K562 (cell line): Measurements from ENCODE around the gene C12orf75.

Source experiments
- BRF1 ChIP-seq: IDR thresholded peaks from 3 replicates; pipeline ENCODE4 v1.6.1; 2011; ENCODE audit warnings: borderline replicate concordance, mild to moderate bottlenecking; ENCODE audit not compliant: insufficient read length; ENCODE audit errors: extremely low read depth
- CSDE1 ChIP-seq, 2 experiments: fragments of 450-650 bp; IDR thresholded peaks; 2 replicates each; pipeline ENCODE4 v1.6.1; 2016; ENCODE audit warnings: mild to moderate bottlenecking in 1 of 2
- CTCF ChIP-seq, 3 experiments: IDR thresholded peaks in 2 of 3; conservative IDR thresholded peaks in 1 of 3; 2 replicates each; pipeline ENCODE4 v1.5.1; 2011 to 2012; ENCODE audit warnings: low read length in 3 of 3, mild to moderate bottlenecking in 3 of 3, control low read depth in 2 of 3, improper control_type of control experiment in 1 of 3, inconsistent platforms in 1 of 3, low read depth in 1 of 3, mixed read lengths in 1 of 3, moderate library complexity in 1 of 3; ENCODE audit not compliant: insufficient read depth in 2 of 3
- EZH2 ChIP-seq: IDR thresholded peaks from 2 replicates; pipeline ENCODE4 v1.6.1; 2012; ENCODE audit warnings: low read depth, mild to moderate bottlenecking, inconsistent platforms, low read length, borderline replicate concordance
- FOSL1 ChIP-seq: fragments of 200-800 bp; sonication (Bioruptor generic); conservative IDR thresholded peaks from 2 replicates; pipeline ENCODE4 v1.6.1; 2016; ENCODE audit warnings: missing genetic modification characterization, missing compliant biosample characterization
- HBP1 ChIP-seq: fragments of 450-650 bp; formaldehyde crosslinking; IDR thresholded peaks from 2 replicates; pipeline ENCODE4 v1.4.0; 2022; ENCODE audit warnings: missing genetic modification characterization
- HINFP ChIP-seq: fragments of 450-650 bp; conservative IDR thresholded peaks from 2 replicates; pipeline ENCODE4 v1.6.1; 2016; ENCODE audit warnings: missing genetic modification characterization, low read depth, mild to moderate bottlenecking, control low read depth, missing compliant biosample characterization
- KDM1A ChIP-seq, 2 experiments: fragments of 450-650 bp; IDR thresholded peaks; 2 replicates each; pipeline ENCODE4 v1.6.1; 2016; ENCODE audit warnings: mild to moderate bottlenecking in 2 of 2
- KLF13 ChIP-seq: fragments of 450-650 bp; IDR thresholded peaks from 2 replicates; pipeline ENCODE4 v1.6.1; 2016; ENCODE audit warnings: missing genetic modification characterization, low read depth, mild to moderate bottlenecking, missing compliant biosample characterization, moderate library complexity, borderline replicate concordance
- SP1 ChIP-seq: sonication (generic); formaldehyde crosslinking; IDR thresholded peaks from 2 replicates; pipeline ENCODE4 v1.8.1; 2022; ENCODE audit warnings: mild to moderate bottlenecking, missing genetic modification reagents
- SRF ChIP-seq, 2 experiments: fragments of 250-450, 450-650 bp in 1 of 2; sonication (Bioruptor Pico) in 1 of 2; sonication (generic) in 1 of 2; formaldehyde crosslinking; IDR thresholded peaks; 2 replicates each; pipeline versions ENCODE4 v1.5.0 to v1.5.1; 2020 to 2022; ENCODE audit warnings: mild to moderate bottlenecking in 1 of 2, missing genetic modification reagents in 1 of 2
- TEAD1 ChIP-seq, 2 experiments: fragments of 450-650 bp in 1 of 2; sonication (generic) in 1 of 2; formaldehyde crosslinking; IDR thresholded peaks; 2 replicates each; pipeline versions ENCODE4 v1.4.0 to v1.8.0; 2020 to 2022; ENCODE audit warnings: mild to moderate bottlenecking in 2 of 2, missing genetic modification reagents in 1 of 2
- U2AF2 ChIP-seq: fragments of 200-400 bp; formaldehyde crosslinking; optimal IDR thresholded peaks from 2 replicates; pipeline ENCODE3; 2017; ENCODE audit warnings: low read depth, mild to moderate bottlenecking, low read length

GRCh38 chr12:105301696-105302095 is 28.8 kb upstream of the C12orf75 start:
- TF ChIP-seq SP1 (CRISPR knock-in tag), result no peak
- no peak for TF ChIP-seq KDM1A (IDR thresholded peaks at IDR 0.05)
- TF ChIP-seq CTCF (IDR thresholded peaks at IDR 0.05 in 2 of 3, conservative IDR thresholded peaks at IDR 0.05 in 1 of 3; ENCODE audit: insufficient read depth in 2 of 3, low read depth in 1 of 3, low read length in 3 of 3), result no peak
- TF ChIP-seq CSDE1 (IDR thresholded peaks at IDR 0.05), result no peak
- TF ChIP-seq HBP1 (CRISPR knock-in tag), result no peak
- no peak for TF ChIP-seq U2AF2
- no peak for TF ChIP-seq TEAD1 (CRISPR knock-in tag; IDR thresholded peaks at IDR 0.05)
- TF ChIP-seq KLF13 (tag), result no peak
- no peak for TF ChIP-seq EZH2
- TF ChIP-seq SRF (CRISPR knock-in tag; IDR thresholded peaks at IDR 0.05), result no peak
- TF ChIP-seq HINFP (tag), result no peak
- no peak for TF ChIP-seq BRF1
- TF ChIP-seq FOSL1 (tag), result no peak
